AG04450 (cell line): ENCODE data around the gene SERPINC1. TPM values are rescaled to one million over a fixed set of nuclear protein-coding genes. Genes with fewer than 3 reads are reported as not detected.
"Not testable (repeated sequence)": the region's sequence is repeated elsewhere in the genome, so short reads cannot be mapped to it uniquely, and the experiment has no call there.

Experiments
- CTCF ChIA-PET: fragments of 300-600, 350-600 bp; formaldehyde crosslinking; extraction: SDS; loops from one replicate; lab custom pipeline; 2022; ENCODE audit warnings: antibody characterized with exemption, inconsistent platforms; lab: Charles Lee
- POLR2A ChIA-PET: fragments of 350-600 bp; formaldehyde crosslinking; extraction: SDS; loops from one replicate; lab custom pipeline; 2021; ENCODE audit warnings: antibody characterized with exemption, inconsistent platforms; lab: Yijun Ruan, JAX
- DNase-seq: peaks from one replicate; pipeline ENCODE4 v3.0.0-alpha.2; 2011; ENCODE audit warnings: low read depth, low spot score
- H3K27ac ChIP-seq: one replicate; pipeline ENCODE4 v1.5.1; 2012; ENCODE audit warnings: low read depth, low read length, control low read depth
- H3K27me3 ChIP-seq: one replicate; pipeline ENCODE4 v1.6.0; 2012; ENCODE audit warnings: low read length; ENCODE audit not compliant: control insufficient read depth, insufficient read depth
- H3K4me3 ChIP-seq: 2 replicates; pipeline ENCODE4 v1.5.1; 2011; ENCODE audit warnings: mild to moderate bottlenecking, low read depth, low read length, control low read depth
- H3K9me3 ChIP-seq: 2 replicates; pipeline ENCODE4 v1.5.1; 2012; ENCODE audit warnings: low read length; ENCODE audit not compliant: control insufficient read depth, insufficient read depth
- CTCF ChIP-seq: IDR thresholded peaks from 2 replicates; pipeline ENCODE4 v1.5.1; 2011; ENCODE audit warnings: low read depth, low read length, control low read depth, inconsistent platforms
- polyA plus RNA-seq: library from polyadenylated mRNA; depleted of rRNA; stranded (reverse); fragments of >200 nt; gene quantifications from 2 replicates; pipeline ENCODE4 v1.2.3, GENCODE V29; 2011

The SERPINC1 gene
- polyA plus RNA-seq, 1 experiment, result 0.09 TPM

DNA sequence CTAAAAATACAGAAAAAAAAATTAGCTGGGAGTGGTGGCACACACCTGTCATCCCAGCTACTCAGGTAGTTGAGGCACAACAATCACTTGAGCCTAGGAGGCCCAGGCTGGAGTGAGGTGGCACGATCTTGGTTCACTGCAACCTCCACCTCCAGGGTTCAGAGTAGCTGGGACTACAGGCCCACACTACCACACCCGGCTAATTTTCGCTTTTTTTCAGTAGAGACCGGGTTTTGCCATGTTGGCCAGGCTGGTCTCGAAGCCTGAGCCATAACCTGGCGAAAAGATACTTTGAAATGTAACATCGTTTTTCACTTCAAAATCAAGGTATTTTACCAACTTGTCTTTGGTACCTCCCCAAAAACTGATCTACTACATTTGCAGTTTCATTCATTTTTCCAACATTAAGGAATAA lies 55.4 kb downstream of the SERPINC1 start:
- Histone ChIP-seq H3K27me3 (no peaks in the 10 kb centered on the region), H3K4me3 (no peak overlapping the region), H3K27ac (no peak overlapping the region), H3K9me3 (no peaks in the 10 kb centered on the region)
- CTCF ChIA-PET, result no interaction called here
- no peak for DNase-seq
- POLR2A ChIA-PET, result interaction anchor here (1.0 to 1.3 kb wide), 2 partner anchors 10 to 12 kb away, joined by 3 to 5 read pairs; no protein-coding TSS in a partner anchor
- no peak for TF ChIP-seq CTCF

GRCh38 chr1:173860065-173860464 lies 57.1 kb downstream of the SERPINC1 start:
- TF ChIP-seq CTCF, result no peak
- ChIA-PET CTCF (interaction anchor here (0.7 kb wide), 1 partner anchor 1115 kb away, joined by 4 read pairs; no protein-coding TSS in a partner anchor), POLR2A (interaction anchor here (1.3 kb wide), 1 partner anchor 11 kb away, joined by 5 read pairs; no protein-coding TSS in a partner anchor)
- no peak overlapping the region for H3K27ac ChIP-seq
- H3K4me3 ChIP-seq, result no peak overlapping the region
- no peak for DNase-seq
- H3K27me3 ChIP-seq, result no peaks in the 10 kb centered on the region
- H3K9me3 ChIP-seq, result no peaks in the 10 kb centered on the region

- POLR2A ChIA-PET, CTCF ChIA-PET: not testable (repeated sequence)
Observed at GRCh38 chr1:173859547-173859946, 57.6 kb downstream of the SERPINC1 start.

GRCh38 chr1:173857363-173857917 lies 59.7 kb downstream of the SERPINC1 start:
- Histone ChIP-seq H3K9me3 (no peaks in the 10 kb centered on the region), H3K4me3 (no peak overlapping the region), H3K27me3 (no peaks in the 10 kb centered on the region), H3K27ac (peak overlapping the region; percentile 40)
- no peak for DNase-seq
- no peak for TF ChIP-seq CTCF
- CTCF ChIA-PET, result no interaction called here
- POLR2A ChIA-PET, result interaction anchor here (0.8 to 3.0 kb wide), 3 partner anchors 9 to 13 kb away, joined by 4 to 13 read pairs (median 8); partner anchors contain the start of genes GAS5 and ZBTB37

More at GRCh38 chr1:173859547-173859946, 57.6 kb downstream of the SERPINC1 start:
- not testable (repeated sequence) for DNase-seq, H3K27ac ChIP-seq, H3K27me3 ChIP-seq, H3K9me3 ChIP-seq, H3K4me3 ChIP-seq

GRCh38 chr1:173856903-173857302 lies 60.2 kb downstream of the SERPINC1 start:
- H3K4me3 ChIP-seq, result no peak overlapping the region
- ChIA-PET POLR2A (interaction anchor here (0.8 to 3.0 kb wide), 3 partner anchors 9 to 12 kb away, joined by 4 to 13 read pairs (median 8); partner anchors contain the start of genes GAS5 and ZBTB37), CTCF (no interaction called here)
- no peak for TF ChIP-seq CTCF
- H3K27me3 ChIP-seq, result no peaks in the 10 kb centered on the region
- no peak for DNase-seq
- H3K9me3 ChIP-seq, result no peaks in the 10 kb centered on the region
- H3K27ac ChIP-seq, result peak overlapping the region; percentile 59
